GM18951 (cell line): ENCODE results near the gene RTN4.

Experiments
- POLR2A ChIP-seq: IDR thresholded peaks from 4 replicates; pipeline ENCODE4 v1.6.1; 2011; ENCODE audit warnings: mild to moderate bottlenecking; ENCODE audit not compliant: insufficient read length, insufficient read depth; ENCODE audit errors: extremely low read depth
- in situ Hi-C: fragments of 300-500 bp; cut with MboI; formaldehyde crosslinking; loops from one replicate; pipeline ENCODE4 v1.12.0; 2022; ENCODE audit warnings: low sequenced_read_pairs, mixed read lengths, inconsistent platforms; ENCODE audit not compliant: unreplicated experiment

The RTN4 gene

GRCh38 chr2:55043841-55044240, 6.4 kb downstream of the RTN4 start:
- TF ChIP-seq POLR2A: no peak
- in situ Hi-C loops: no loop called here

- no peak for TF ChIP-seq POLR2A
- in situ Hi-C loops: no loop called here
These were observed 11.8 kb downstream of the RTN4 start for GRCh38 chr2:55038428-55038827.

GRCh38 chr2:55035716-55036115, 14.5 kb downstream of the RTN4 start:
- no peak for TF ChIP-seq POLR2A
- in situ Hi-C loops: no loop called here

GRCh38 chr2:55033921-55034320, 16.3 kb downstream of the RTN4 start:
- TF ChIP-seq POLR2A: no peak
- in situ Hi-C loops: no loop called here

- in situ Hi-C loops: no loop called here
- TF ChIP-seq POLR2A: no peak
These were observed 17.0 kb downstream of the RTN4 start for GRCh38 chr2:55033076-55033742.

GRCh38 chr2:55031505-55031904, 18.7 kb downstream of the RTN4 start:
- TF ChIP-seq POLR2A: no peak
- in situ Hi-C loops: no loop called here

- in situ Hi-C loops: no loop called here
- no peak for TF ChIP-seq POLR2A
These were observed 19.5 kb downstream of the RTN4 start for GRCh38 chr2:55030766-55031165.

GRCh38 chr2:55029098-55029497, 21.2 kb downstream of the RTN4 start:
- in situ Hi-C loops: loop anchor here (10.0 kb wide), 1 partner anchor 146 kb away; no protein-coding TSS in a partner anchor
- TF ChIP-seq POLR2A: no peak

GRCh38 chr2:55027226-55027625, 23.0 kb downstream of the RTN4 start:
- in situ Hi-C loops: loop anchor here (10.0 kb wide), 1 partner anchor 148 kb away; no protein-coding TSS in a partner anchor
- no peak for TF ChIP-seq POLR2A

GRCh38 chr2:55026202-55026601, 24.0 kb downstream of the RTN4 start:
- TF ChIP-seq POLR2A: no peak
- in situ Hi-C loops: loop anchor here (10.0 kb wide), 1 partner anchor 149 kb away; no protein-coding TSS in a partner anchor

GRCh38 chr2:55025627-55026026, 24.6 kb downstream of the RTN4 start:
- TF ChIP-seq POLR2A: no peak
- in situ Hi-C loops: loop anchor here (10.0 kb wide), 1 partner anchor 149 kb away; no protein-coding TSS in a partner anchor

GRCh38 chr2:55025082-55025481, 25.2 kb downstream of the RTN4 start:
- in situ Hi-C loops: loop anchor here (10.0 kb wide), 1 partner anchor 150 kb away; no protein-coding TSS in a partner anchor
- TF ChIP-seq POLR2A: no peak

GRCh38 chr2:55022476-55022875, 27.8 kb downstream of the RTN4 start:
- TF ChIP-seq POLR2A: no peak
- in situ Hi-C loops: loop anchor here (10.0 kb wide), 1 partner anchor 152 kb away; no protein-coding TSS in a partner anchor

GRCh38 chr2:55019526-55020258, 30.6 kb downstream of the RTN4 start:
- in situ Hi-C loops: loop anchor here (10.0 kb wide), 1 partner anchor 155 kb away; no protein-coding TSS in a partner anchor
- no peak for TF ChIP-seq POLR2A
